Ovary (tissue), 9 donors: ENCODE results near the gene TTC7B. TPM values are rescaled to one million over a fixed set of nuclear protein-coding genes. Genes with fewer than 3 reads are reported as not detected.
A peak's percentile ranks its signal among the peaks of the same experiment; 100 is the strongest.

ENCODE experiments used
- DNase-seq, 5 donors: peaks; one replicate each; pipeline ENCODE4 v3.0.0-alpha.2; 2019 to 2020
- H3K27ac ChIP-seq, 2 donors: fragments of 200-600 bp; one replicate each; pipeline versions ENCODE4 v1.5.1 to v1.8.0; 2019 to 2022
- H3K27me3 ChIP-seq: fragments of 200-600 bp; one replicate; pipeline ENCODE4 v1.8.0; 2022
- H3K36me3 ChIP-seq: fragments of 200-600 bp; sonication (generic); one replicate; pipeline ENCODE4 v1.5.1; 2019
- H3K4me1 ChIP-seq: one replicate; pipeline ENCODE4 v1.8.1; 2013; ENCODE audit warnings: mild to moderate bottlenecking, moderate library complexity; ENCODE audit not compliant: insufficient read depth
- H3K4me3 ChIP-seq: fragments of 200-600 bp; sonication (generic); one replicate; pipeline ENCODE4 v1.5.1; 2017
- H3K9me3 ChIP-seq, 2 donors: fragments of 200-600 bp in 1 of 2; sonication (generic) in 1 of 2; one replicate each; pipeline versions ENCODE4 v1.5.1 to v1.8.1; 2013 to 2019; ENCODE audit warnings: mild to moderate bottlenecking in 1 of 2, moderate library complexity in 1 of 2
- CTCF ChIP-seq, 3 donors: fragments of 450-650 bp in 2 of 3; fragments of 200-600 bp in 1 of 3; IDR thresholded peaks; one replicate each; pipeline versions ENCODE4 v1.5.1 to v1.8.0; 2016 to 2022; ENCODE audit warnings: antibody characterized with exemption in 3 of 3, mild to moderate bottlenecking in 1 of 3
- EP300 ChIP-seq: sonication (generic); formaldehyde crosslinking; IDR thresholded peaks from one replicate; pipeline ENCODE4 v1.6.1; 2017; ENCODE audit warnings: antibody characterized with exemption
- POLR2A ChIP-seq: fragments of 450-650 bp; IDR thresholded peaks from one replicate; pipeline ENCODE4 v1.6.1; 2017; ENCODE audit warnings: antibody characterized with exemption, mild to moderate bottlenecking, moderate library complexity
- WGBS, 3 donors: extraction: QIAGEN DNeasy Blood & Tissue Kit in 1 of 3; methylation state at CpG; one replicate each; pipeline versions ENCODE4 v1.1.5 to v1.1.7; 2013 to 2017; 5-methylcytosine and 5-hydroxymethylcytosine counted together
- intact Hi-C, 4 donors: fragments of 100-400 bp; cut with DNase I; formaldehyde crosslinking; loops; one replicate each; pipeline versions ENCODE4 v1.11.0 to v1.15.1; 2022 to 2023
- polyA plus RNA-seq, 2 donors: library from polyadenylated mRNA; stranded (reverse); fragments of 200-250 nt in 1 of 2; fragments of 350-450 nt in 1 of 2; fragmentation: Illumina TruSeq in 1 of 2; extraction: RNeasy Lipid Tissue Mini Kit (QIAGEN cat#74804) in 1 of 2; gene quantifications; one replicate each; pipeline ENCODE4 v1.2.3, GENCODE V29; 2013 to 2014
- total RNA-seq, 7 donors: library from RNA; depleted of rRNA in 2 of 7; stranded (reverse); fragments of >200 nt in 2 of 7; fragmentation: NEBNext Ultra II Directional in 3 of 7; extraction: Animal tissue kit (Norgen Biotek cat#: 25700) in 3 of 7; gene quantifications; one replicate each; pipeline versions ENCODE4 v1.1.0 to v1.2.4, GENCODE V29; 2016 to 2023
- donor health status: DM: no; HTN: no; CAD: no; lungs with moderate emphysema.
- donor health status: DM: no; HTN: no; CAD: no.
- donor health status: Bipolar disorder and iron deficiency.
- donor health status: DM: yes; HTN: yes; CAD: no.
- donor health status: DM: no; HTN: no; CAD: no.
- donor health status: DM: yes; HTN: yes; CAD: no.

Gene TTC7B
- total and polyA plus RNA-seq, 9 donors: 18.2 to 39.5 (median 34.2) TPM

GRCh38 chr14:90697577-90698206 is 118.5 kb downstream of the TTC7B start:
- H3K27me3 ChIP-seq: no peaks in the 10 kb centered on the region
- no peak for TF ChIP-seq POLR2A
- TF ChIP-seq CTCF (IDR thresholded peaks at IDR 0.05): peak; percentile 82 to 87 (median 84)
- no peak for TF ChIP-seq EP300
- H3K4me3 ChIP-seq: no peak overlapping the region
- no peaks in the 10 kb centered on the region for H3K36me3 ChIP-seq
- peak overlapping the region in 1 of 2 donors; percentile 70 for H3K27ac ChIP-seq
- DNase-seq: peak; percentile 81 to 89 (median 86)
- H3K9me3 ChIP-seq: no peaks in the 10 kb centered on the region
- intact Hi-C loops: loop anchor here (2.0 to 5.0 kb wide), 2 partner anchors 299 to 300 kb away; partner anchors contain the start of gene CALM1 (in 3 of the 4)
- H3K4me1 ChIP-seq: peaks cover 5% of the 10 kb centered on the region
- WGBS, 3 donors: 21 to 26% (median 25%) methylated on average over 15 of the region's 15 CpGs

GRCh38 chr14:90697132-90697531 is 119.1 kb downstream of the TTC7B start:
- H3K4me1 ChIP-seq: peaks cover 5% of the 10 kb centered on the region
- 57 to 72% (median 71%) methylated on average over 2 of the region's 2 CpGs for WGBS, 3 donors
- no peaks in the 10 kb centered on the region for H3K36me3 ChIP-seq
- intact Hi-C loops: loop anchor here (2.0 to 5.0 kb wide), 2 partner anchors 298 to 300 kb away; partner anchors contain the start of gene CALM1 (in 3 of the 4)
- no peaks in the 10 kb centered on the region for H3K9me3 ChIP-seq
- DNase-seq: no peak
- H3K27ac ChIP-seq: peak overlapping the region in 1 of 2 donors; percentile 70
- no peaks in the 10 kb centered on the region for H3K27me3 ChIP-seq
- no peak overlapping the region for H3K4me3 ChIP-seq
- TF ChIP-seq POLR2A (no peak), EP300 (no peak), CTCF (IDR thresholded peaks at IDR 0.05) (no peak)

- intact Hi-C loops: loop anchor here (2.0 to 5.0 kb wide), 2 partner anchors 298 to 299 kb away; partner anchors contain the start of gene CALM1 (in 3 of the 4)
- 80 to 89% (median 80%) methylated on average over 4 of the region's 4 CpGs for WGBS, 3 donors
Measured at GRCh38 chr14:90696720-90697119, 119.5 kb downstream of the TTC7B start.

More at GRCh38 chr14:90696720-90697119, 119.5 kb downstream of the TTC7B start:
- Histone ChIP-seq H3K27ac (peak overlapping the region in 1 of 2 donors; percentile 70), H3K27me3 (no peaks in the 10 kb centered on the region), H3K4me3 (no peak overlapping the region), H3K9me3 (no peaks in the 10 kb centered on the region), H3K4me1 (peaks cover 5% of the 10 kb centered on the region), H3K36me3 (no peaks in the 10 kb centered on the region)
- DNase-seq: no peak
- TF ChIP-seq POLR2A: no peak
- TF ChIP-seq CTCF (IDR thresholded peaks at IDR 0.05): no peak
- TF ChIP-seq EP300: no peak
